A673 (cell line): ENCODE measurements around the gene FAM222B. TPM values are rescaled to one million over a fixed set of nuclear protein-coding genes. Genes with fewer than 3 reads are reported as not detected.

Experiments used
- BruUV-seq: library from RNA; stranded (reverse); fragments of 400-500 nt; replicated peaks from 2 replicates; lab custom pipeline; 2021; lab: Mats Ljungman, UMichigan
- CTCF ChIA-PET: fragments of 300-600 bp; sonication (Branson Sonifier 250); formaldehyde crosslinking; loops from one replicate; lab custom pipeline; 2022; ENCODE audit warnings: antibody characterized with exemption; lab: Charles Lee
- POLR2A ChIA-PET: fragments of 300-600 bp; sonication (Branson Sonifier 250); formaldehyde crosslinking; loops from one replicate; lab custom pipeline; 2022; ENCODE audit warnings: antibody characterized with exemption; ENCODE audit not compliant: low non-redundant PET; lab: Charles Lee
- DNase-seq: peaks from one replicate; pipeline ENCODE4 v3.0.0-alpha.2; 2015; ENCODE audit warnings: low spot score
- H3K27ac ChIP-seq: fragments of 200-600 bp; sonication (generic); 2 replicates; pipeline ENCODE4 v1.5.1; 2016; ENCODE audit warnings: mixed run types, low read depth, mild to moderate bottlenecking, mixed read lengths, antibody characterized with exemption, low read length; ENCODE audit not compliant: poor library complexity, severe bottlenecking
- H3K27me3 ChIP-seq: fragments of 200-600 bp; sonication (generic); replicated peaks from 2 replicates; pipeline ENCODE4 v1.6.1; 2017; ENCODE audit warnings: mixed run types, low read depth, mild to moderate bottlenecking, mixed read lengths, antibody characterized with exemption, low read length; ENCODE audit not compliant: insufficient read depth, poor library complexity
- H3K36me3 ChIP-seq: fragments of 200-600 bp; sonication (generic); 2 replicates; pipeline ENCODE4 v1.6.1; 2016; ENCODE audit warnings: mixed run types, mild to moderate bottlenecking, mixed read lengths, antibody characterized with exemption, low read length; ENCODE audit not compliant: insufficient read depth, poor library complexity, severe bottlenecking
- H3K4me1 ChIP-seq: fragments of 200-600 bp; sonication (generic); 2 replicates; pipeline ENCODE4 v1.6.1; 2017; ENCODE audit warnings: mixed run types, mild to moderate bottlenecking, mixed read lengths, antibody characterized with exemption, low read length; ENCODE audit not compliant: insufficient read depth, poor library complexity, severe bottlenecking
- H3K4me3 ChIP-seq: fragments of 200-600 bp; sonication (generic); 2 replicates; pipeline ENCODE4 v1.5.1; 2016; ENCODE audit warnings: low read depth, mixed run types, mild to moderate bottlenecking, mixed read lengths, low read length; ENCODE audit not compliant: poor library complexity, severe bottlenecking
- H3K9me3 ChIP-seq: fragments of 200-600 bp; sonication (generic); 2 replicates; pipeline ENCODE4 v1.6.1; 2016; ENCODE audit warnings: mixed run types, low read depth, mild to moderate bottlenecking, mixed read lengths, antibody characterized with exemption, low read length; ENCODE audit not compliant: poor library complexity, severe bottlenecking
- EZH2 ChIP-seq: fragments of 200-600 bp; sonication (generic); IDR thresholded peaks from 2 replicates; pipeline ENCODE4 v1.6.1; 2017; ENCODE audit warnings: borderline replicate concordance, low read depth, mild to moderate bottlenecking, mixed read lengths, antibody characterized with exemption, low read length; ENCODE audit not compliant: poor library complexity, severe bottlenecking
- intact Hi-C: fragments of 100-400 bp; cut with micrococcal nuclease; formaldehyde crosslinking; loops from one replicate; pipeline ENCODE4 v1.10.0; 2022; ENCODE audit not compliant: unreplicated experiment
- total RNA-seq: library from RNA; stranded (reverse); gene quantifications from 2 replicates; pipeline ENCODE4 v1.2.3, GENCODE V29; 2021
- TF ChIP-seq, protein P1 (sequence below): fragments of 300-800, 200-600 bp; sonication (generic); conservative IDR thresholded peaks from 2 replicates; pipeline ENCODE4 v1.5.1; 2017; ENCODE audit warnings: low read depth, mild to moderate bottlenecking, antibody characterized with exemption, low read length, moderate library complexity, mixed read lengths

FAM222B gene
- total RNA-seq, 1 experiment from 2014 or later: 27.3 TPM

DNA sequence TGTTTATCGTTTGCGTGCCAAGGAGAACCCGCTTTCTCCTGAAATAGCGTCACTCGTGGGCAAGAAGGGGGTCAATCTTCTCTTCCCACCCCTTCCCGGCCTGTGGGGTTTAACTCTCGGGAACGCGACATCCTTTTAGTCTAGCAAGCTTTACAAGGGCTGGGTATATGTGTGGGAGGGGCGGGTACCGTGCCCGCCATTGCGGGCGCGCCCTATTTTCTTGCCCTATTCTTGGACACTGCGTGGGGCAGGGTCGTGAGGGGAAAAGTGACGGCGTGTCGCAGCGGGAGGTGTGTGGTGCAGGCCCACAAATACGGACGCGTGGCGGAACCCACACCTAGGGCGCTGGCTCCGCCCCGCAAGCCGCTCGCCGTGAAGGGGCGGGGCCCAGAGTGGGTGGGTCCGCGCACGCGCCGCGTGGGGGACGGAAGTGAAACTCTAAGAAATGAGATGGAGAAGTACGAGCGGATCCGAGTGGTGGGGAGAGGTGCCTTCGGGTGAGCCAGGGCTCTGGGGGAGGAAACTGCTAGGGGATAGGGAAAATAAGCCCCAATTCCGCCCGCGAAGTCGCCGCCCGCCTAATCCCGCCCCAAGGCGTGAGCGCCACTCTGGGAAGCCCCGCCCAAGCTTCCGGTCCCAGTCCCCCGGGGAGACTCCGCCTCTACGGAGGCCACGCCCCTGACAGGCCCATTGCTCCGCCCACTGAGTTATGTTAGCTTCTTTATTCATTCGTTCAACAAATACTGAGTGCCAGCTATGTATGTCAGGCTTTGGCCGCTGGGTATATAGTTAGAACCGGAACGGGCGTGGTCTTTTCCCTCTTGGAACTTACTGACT is 114.0 kb downstream of the FAM222B start, which contains the start of gene NEK8:
NEK8 (plus strand) TSS at position 425 of the 837 bp plus-strand sequence; CDS start at position 451, 26 bp downstream.
- BruUV-seq: no TSS peak
- Histone ChIP-seq H3K36me3 (peaks cover 16% of the 10 kb centered on the region), H3K4me3 (peak within 1 kb of the TSS; percentile 59), H3K9me3 (no peaks in the 10 kb centered on the region), H3K27me3 (no peaks in the 10 kb centered on the region), H3K4me1 (peaks cover 26% of the 10 kb centered on the region), H3K27ac (peak within 1 kb of the TSS; percentile 94)
- CTCF ChIA-PET: interaction anchor here (0.6 to 3.4 kb wide), 14 partner anchors 9 to 388 kb away, joined by 3 to 82 read pairs (median 7); partner anchors contain the start of gene RPL23A
- DNase-seq: peak; percentile 97
- intact Hi-C loops: loop anchor here (2.0 to 5.0 kb wide), 2 partner anchors 14 to 169 kb away; partner anchors contain the start of gene FLOT2
- POLR2A ChIA-PET: interaction anchor here (0.6 to 1.1 kb wide), 2 partner anchors 9 to 22 kb away, joined by 3 to 4 read pairs; partner anchors contain the start of gene RPL23A
- TF ChIP-seq EZH2: no peak
- TF ChIP-seq, protein P1, sequence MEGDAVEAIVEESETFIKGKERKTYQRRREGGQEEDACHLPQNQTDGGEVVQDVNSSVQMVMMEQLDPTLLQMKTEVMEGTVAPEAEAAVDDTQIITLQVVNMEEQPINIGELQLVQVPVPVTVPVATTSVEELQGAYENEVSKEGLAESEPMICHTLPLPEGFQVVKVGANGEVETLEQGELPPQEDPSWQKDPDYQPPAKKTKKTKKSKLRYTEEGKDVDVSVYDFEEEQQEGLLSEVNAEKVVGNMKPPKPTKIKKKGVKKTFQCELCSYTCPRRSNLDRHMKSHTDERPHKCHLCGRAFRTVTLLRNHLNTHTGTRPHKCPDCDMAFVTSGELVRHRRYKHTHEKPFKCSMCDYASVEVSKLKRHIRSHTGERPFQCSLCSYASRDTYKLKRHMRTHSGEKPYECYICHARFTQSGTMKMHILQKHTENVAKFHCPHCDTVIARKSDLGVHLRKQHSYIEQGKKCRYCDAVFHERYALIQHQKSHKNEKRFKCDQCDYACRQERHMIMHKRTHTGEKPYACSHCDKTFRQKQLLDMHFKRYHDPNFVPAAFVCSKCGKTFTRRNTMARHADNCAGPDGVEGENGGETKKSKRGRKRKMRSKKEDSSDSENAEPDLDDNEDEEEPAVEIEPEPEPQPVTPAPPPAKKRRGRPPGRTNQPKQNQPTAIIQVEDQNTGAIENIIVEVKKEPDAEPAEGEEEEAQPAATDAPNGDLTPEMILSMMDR: no peak

DNA sequence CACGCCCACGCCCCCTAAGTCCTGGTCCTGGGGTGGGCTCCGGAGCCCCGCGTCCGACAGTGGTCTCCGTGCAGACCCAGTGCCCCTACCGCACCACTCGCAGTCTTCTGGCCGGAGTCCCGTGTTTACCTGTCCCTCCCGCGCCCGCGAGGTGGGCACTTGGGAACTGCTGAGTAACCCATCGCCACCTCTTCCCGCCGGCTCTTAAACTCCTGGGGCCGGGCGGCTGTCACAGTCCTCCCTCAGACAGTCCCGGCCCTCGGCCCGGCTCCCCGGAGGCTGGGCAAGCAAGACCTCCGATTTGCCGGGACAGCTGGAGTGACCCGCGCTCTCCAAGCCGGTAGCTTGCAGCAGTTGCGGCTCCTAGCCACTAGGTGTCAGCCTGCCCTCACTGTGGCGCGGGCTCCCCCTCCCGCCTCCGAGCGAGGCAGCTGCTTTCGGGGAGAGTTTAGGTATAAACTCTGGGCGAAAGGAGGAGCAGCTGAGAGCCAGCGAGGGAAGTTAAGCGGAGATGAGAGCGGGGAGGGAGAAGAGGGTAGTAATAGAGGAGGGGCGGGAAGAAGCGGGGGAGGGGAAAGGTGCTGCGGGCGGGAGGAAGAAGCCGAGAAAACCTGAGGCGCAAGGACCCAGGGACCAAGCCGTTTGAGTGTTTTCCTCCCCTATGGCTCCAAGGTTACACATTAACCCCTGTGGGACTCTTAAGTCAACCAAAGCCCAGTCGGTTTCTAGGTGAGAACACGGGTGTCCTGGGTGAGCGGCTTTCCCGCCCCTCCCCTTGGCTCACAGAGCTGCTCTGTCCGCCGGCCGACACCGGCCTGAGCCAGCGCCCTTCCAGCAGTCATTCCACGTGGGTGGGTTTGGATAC is 115.7 kb downstream of the FAM222B start:
- H3K4me3 ChIP-seq: peak overlapping the region; percentile 59
- intact Hi-C loops: loop anchor here (1.0 to 5.0 kb wide), 5 partner anchors 24 to 390 kb away; partner anchors contain the start of gene FLOT2

More for the DNA sequence above, 115.7 kb downstream of the FAM222B start:
- H3K27ac ChIP-seq: peak overlapping the region; percentile 60
- ChIA-PET CTCF (interaction anchor here (0.5 to 3.4 kb wide), 34 partner anchors 10 to 540 kb away, joined by 3 to 82 read pairs (median 5); partner anchors contain the start of genes PHF12 and TRAF4), POLR2A (interaction anchor here (0.5 to 0.7 kb wide), 5 partner anchors 17 to 390 kb away, joined by 3 to 9 read pairs (median 3); no protein-coding TSS in a partner anchor)
- H3K27me3 ChIP-seq: no peaks in the 10 kb centered on the region
- TF ChIP-seq EZH2: no peak
- TF ChIP-seq, protein P1: peak; percentile 99
- H3K36me3 ChIP-seq: peaks cover 33% of the 10 kb centered on the region
- peaks cover 42% of the 10 kb centered on the region for H3K4me1 ChIP-seq
- DNase-seq: peak; percentile 97
- BruUV-seq: no TSS peak
- H3K9me3 ChIP-seq: no peaks in the 10 kb centered on the region
